Measurements from ENCODE around the gene GAS5.
"Not testable (repeated sequence)": the region's sequence is repeated elsewhere in the genome, so short reads cannot be mapped to it uniquely, and the experiment has no call there.

GAS5 gene

DNA sequence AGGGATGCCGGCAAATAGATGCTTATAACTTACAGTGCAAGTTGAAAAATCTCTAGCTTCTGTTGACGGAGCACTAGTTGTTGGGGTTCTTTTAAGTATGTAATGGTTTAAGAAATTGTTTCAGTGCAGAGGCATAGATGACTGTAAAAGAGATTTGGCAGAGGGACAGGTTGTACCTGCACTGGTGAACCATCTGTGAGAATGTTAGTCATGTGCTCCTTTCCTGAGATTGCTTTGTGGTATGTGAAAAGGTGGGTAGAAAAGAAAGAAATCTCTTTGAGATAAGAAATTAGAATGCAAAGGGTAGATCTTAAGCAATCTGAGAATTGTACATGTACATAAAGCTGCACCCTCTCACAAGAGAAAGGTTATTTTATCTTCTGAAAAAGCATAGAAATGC is 19.8 kb upstream of the GAS5 start:
- Histone ChIP-seq H3K27me3 (ENCODE audit: insufficient read depth, low read length) (no peaks in the 10 kb centered on the region), H3K4me3 (ENCODE audit: low read length) (no peak overlapping the region), H3K4me1 (ENCODE audit: insufficient read depth, low read length) (peaks cover 11% of the 10 kb centered on the region), H3K9me3 (ENCODE audit: low read length) (no peaks in the 10 kb centered on the region), H2AFZ (ENCODE audit: low read depth, low read length) (no peak overlapping the region), H3K36me3 (ENCODE audit: insufficient read depth, low read length) (peaks cover 31% of the 10 kb centered on the region)

GRCh38 chr1:173886746-173887611 is 19.2 kb upstream of the GAS5 start:
- Histone ChIP-seq H3K27me3 (ENCODE audit: insufficient read depth, low read length) (no peaks in the 10 kb centered on the region), H3K36me3 (ENCODE audit: insufficient read depth, low read length) (peaks cover 31% of the 10 kb centered on the region), H3K9me3 (ENCODE audit: low read length) (no peaks in the 10 kb centered on the region), H3K4me3 (ENCODE audit: low read length) (no peak overlapping the region), H3K4me1 (ENCODE audit: insufficient read depth, low read length) (peaks cover 11% of the 10 kb centered on the region), H2AFZ (ENCODE audit: low read depth, low read length) (no peak overlapping the region)

DNA sequence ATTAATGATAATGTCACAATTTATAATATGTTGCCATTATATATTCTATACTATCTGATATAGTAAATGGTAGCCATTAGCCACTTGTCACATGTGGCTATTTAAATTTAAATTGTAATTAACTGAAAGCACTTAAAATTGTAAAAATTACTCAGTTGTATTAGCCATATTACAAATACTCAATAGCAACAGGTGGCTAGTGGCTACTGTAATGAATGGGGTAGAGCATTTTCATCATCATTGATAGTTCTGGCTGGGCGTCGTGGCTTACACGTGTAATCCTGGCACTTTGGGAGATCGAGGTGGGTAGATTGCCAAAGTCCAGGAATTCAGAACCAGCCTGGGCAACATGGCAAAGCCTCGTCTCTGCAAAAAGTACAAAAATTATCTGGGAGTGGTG is 16.9 kb upstream of the GAS5 start:
- peaks cover 11% of the 10 kb centered on the region for H3K4me1 ChIP-seq (ENCODE audit: insufficient read depth, low read length)

DNA sequence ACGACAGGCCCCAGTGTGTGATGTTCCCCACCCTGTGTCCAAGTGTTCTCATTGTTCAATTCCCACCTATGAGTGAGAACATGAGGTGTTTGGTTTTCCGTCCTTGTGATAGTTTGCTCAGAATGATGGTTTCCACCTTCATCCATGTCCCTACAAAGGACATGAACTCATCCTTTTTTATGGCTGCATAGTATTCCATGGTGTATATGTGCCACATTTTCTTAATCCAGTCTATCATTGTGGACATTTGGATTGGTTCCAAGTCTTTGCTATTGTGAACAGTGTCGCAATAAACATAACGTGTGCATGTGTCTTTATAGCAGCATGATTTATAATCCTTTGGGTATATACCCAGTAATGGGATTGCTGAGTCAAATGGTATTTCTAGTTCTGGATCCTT is 13.3 kb upstream of the GAS5 start:
- H3K4me3 ChIP-seq (ENCODE audit: low read length); H3K27me3 ChIP-seq (ENCODE audit: insufficient read depth, low read length); H3K4me1 ChIP-seq (ENCODE audit: insufficient read depth, low read length); H2AFZ ChIP-seq (ENCODE audit: low read depth, low read length); H3K9me3 ChIP-seq (ENCODE audit: low read length): not testable (repeated sequence)
- H3K36me3 ChIP-seq (ENCODE audit: insufficient read depth, low read length) = peaks cover 44% of the 10 kb centered on the region

More for the DNA sequence above, 16.9 kb upstream of the GAS5 start:
- peaks cover 35% of the 10 kb centered on the region for H3K36me3 ChIP-seq (ENCODE audit: insufficient read depth, low read length)
- no peak overlapping the region for H2AFZ ChIP-seq (ENCODE audit: low read depth, low read length)
- H3K9me3 ChIP-seq (ENCODE audit: low read length) = no peaks in the 10 kb centered on the region
- no peak overlapping the region for H3K4me3 ChIP-seq (ENCODE audit: low read length)
- H3K27me3 ChIP-seq (ENCODE audit: insufficient read depth, low read length) = no peaks in the 10 kb centered on the region

GRCh38 chr1:173878251-173878650 is 10.5 kb upstream of the GAS5 start:
- no peaks in the 10 kb centered on the region for H3K9me3 ChIP-seq (ENCODE audit: low read length)
- peaks cover 58% of the 10 kb centered on the region for H3K36me3 ChIP-seq (ENCODE audit: insufficient read depth, low read length)
- H3K27me3 ChIP-seq (ENCODE audit: insufficient read depth, low read length) = no peaks in the 10 kb centered on the region
- no peak overlapping the region for H2AFZ ChIP-seq (ENCODE audit: low read depth, low read length)
- H3K4me3 ChIP-seq (ENCODE audit: low read length) = no peak overlapping the region
- no peaks in the 10 kb centered on the region for H3K4me1 ChIP-seq (ENCODE audit: insufficient read depth, low read length)

GRCh38 chr1:173876732-173877131 is 8.9 kb upstream of the GAS5 start:
- Histone ChIP-seq H2AFZ (ENCODE audit: low read depth, low read length) (no peak overlapping the region), H3K4me3 (ENCODE audit: low read length) (no peak overlapping the region), H3K27me3 (ENCODE audit: insufficient read depth, low read length) (no peaks in the 10 kb centered on the region), H3K4me1 (ENCODE audit: insufficient read depth, low read length) (peaks cover 2% of the 10 kb centered on the region), H3K36me3 (ENCODE audit: insufficient read depth, low read length) (peaks cover 55% of the 10 kb centered on the region), H3K9me3 (ENCODE audit: low read length) (no peaks in the 10 kb centered on the region)

DNA sequence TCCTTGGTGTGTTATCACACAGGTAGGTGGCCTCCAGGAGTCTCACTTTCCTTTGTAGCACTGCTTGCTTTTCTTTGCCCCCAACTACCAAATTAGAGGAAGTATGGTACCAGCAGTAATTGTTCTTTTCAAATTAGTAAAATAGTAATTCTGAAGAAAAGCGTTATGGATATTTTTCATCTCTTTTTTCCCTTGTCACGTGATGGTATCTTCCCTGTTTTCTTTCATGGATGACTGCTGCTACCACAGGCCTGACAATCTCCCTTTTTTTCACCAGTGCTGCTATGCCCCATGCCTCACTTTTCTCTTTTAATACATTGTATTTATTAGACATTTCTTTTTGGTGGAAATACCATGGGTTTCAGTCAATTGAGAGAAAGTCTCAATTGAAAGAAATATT is 3.7 kb upstream of the GAS5 start:
- Histone ChIP-seq H3K9me3 (ENCODE audit: low read length) (no peaks in the 10 kb centered on the region), H3K4me3 (ENCODE audit: low read length) (no peak overlapping the region), H3K27me3 (ENCODE audit: insufficient read depth, low read length) (no peaks in the 10 kb centered on the region), H3K36me3 (ENCODE audit: insufficient read depth, low read length) (peaks cover 46% of the 10 kb centered on the region), H3K4me1 (ENCODE audit: insufficient read depth, low read length) (peaks cover 17% of the 10 kb centered on the region), H2AFZ (ENCODE audit: low read depth, low read length) (no peak overlapping the region)

- Histone ChIP-seq H3K4me3 (ENCODE audit: low read length) (no peak overlapping the region), H3K4me1 (ENCODE audit: insufficient read depth, low read length) (peaks cover 21% of the 10 kb centered on the region), H2AFZ (ENCODE audit: low read depth, low read length) (no peak overlapping the region), H3K9me3 (ENCODE audit: low read length) (no peaks in the 10 kb centered on the region), H3K36me3 (ENCODE audit: insufficient read depth, low read length) (peaks cover 47% of the 10 kb centered on the region), H3K27me3 (ENCODE audit: insufficient read depth, low read length) (no peaks in the 10 kb centered on the region)
These were observed 3.3 kb upstream of the GAS5 start for GRCh38 chr1:173871091-173871490.

- peaks cover 27% of the 10 kb centered on the region for H3K4me1 ChIP-seq (ENCODE audit: insufficient read depth, low read length)
- H3K36me3 ChIP-seq (ENCODE audit: insufficient read depth, low read length) = peaks cover 47% of the 10 kb centered on the region
- H3K9me3 ChIP-seq (ENCODE audit: low read length) = no peaks in the 10 kb centered on the region
- no peak overlapping the region for H2AFZ ChIP-seq (ENCODE audit: low read depth, low read length)
- H3K4me3 ChIP-seq (ENCODE audit: low read length) = no peak overlapping the region
- H3K27me3 ChIP-seq (ENCODE audit: insufficient read depth, low read length) = no peaks in the 10 kb centered on the region
These were observed 2.7 kb upstream of the GAS5 start for GRCh38 chr1:173870252-173871075.

DNA sequence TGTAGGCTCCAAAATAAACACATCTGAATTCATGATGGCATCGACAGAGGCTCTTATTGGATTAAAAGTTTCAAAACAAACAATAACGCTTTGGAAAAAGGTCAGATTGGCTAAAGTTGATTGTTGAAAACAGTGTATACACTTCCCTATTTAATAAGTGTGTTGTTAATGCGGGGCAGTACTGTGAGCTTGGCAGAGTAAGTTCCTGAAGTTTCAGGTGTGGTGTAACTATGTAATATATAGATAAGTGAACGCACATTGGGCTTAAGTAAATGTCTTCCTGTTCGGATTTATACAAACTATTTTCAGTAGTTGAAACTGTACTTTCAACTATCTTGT is 1.2 kb upstream of the GAS5 start:
- Histone ChIP-seq H3K9me3 (ENCODE audit: low read length) (no peaks in the 10 kb centered on the region), H3K36me3 (ENCODE audit: insufficient read depth, low read length) (peaks cover 51% of the 10 kb centered on the region), H3K4me3 (ENCODE audit: low read length) (peak overlapping the region; percentile 78)

GRCh38 chr1:173868266-173869020 is 654 bp upstream of the GAS5 start, which contains the start of gene ZBTB37:
ZBTB37 (plus strand) TSS chr1:173868380; CDS start chr1:173870226, 1,846 bp downstream.
- H2AFZ ChIP-seq (ENCODE audit: low read depth, low read length) = peak within 1 kb of the TSS; percentile 89
- H3K4me3 ChIP-seq (ENCODE audit: low read length) = peak within 1 kb of the TSS; percentile 78
- peaks cover 36% of the 10 kb centered on the region for H3K4me1 ChIP-seq (ENCODE audit: insufficient read depth, low read length)
- peaks cover 55% of the 10 kb centered on the region for H3K36me3 ChIP-seq (ENCODE audit: insufficient read depth, low read length)
- H3K27me3 ChIP-seq (ENCODE audit: insufficient read depth, low read length) = no peaks in the 10 kb centered on the region
- no peaks in the 10 kb centered on the region for H3K9me3 ChIP-seq (ENCODE audit: low read length)

More for the DNA sequence above, 1.2 kb upstream of the GAS5 start:
- Histone ChIP-seq H2AFZ (ENCODE audit: low read depth, low read length) (peak overlapping the region; percentile 89), H3K4me1 (ENCODE audit: insufficient read depth, low read length) (peaks cover 36% of the 10 kb centered on the region), H3K27me3 (ENCODE audit: insufficient read depth, low read length) (no peaks in the 10 kb centered on the region)

- Histone ChIP-seq H3K4me3 (ENCODE audit: low read length) (peak overlapping the region; percentile 78), H3K27me3 (ENCODE audit: insufficient read depth, low read length) (no peaks in the 10 kb centered on the region), H3K4me1 (ENCODE audit: insufficient read depth, low read length) (peaks cover 34% of the 10 kb centered on the region), H3K36me3 (ENCODE audit: insufficient read depth, low read length) (peaks cover 62% of the 10 kb centered on the region), H2AFZ (ENCODE audit: low read depth, low read length) (peak overlapping the region; percentile 0), H3K9me3 (ENCODE audit: low read length) (no peaks in the 10 kb centered on the region)
These were observed 542 bp downstream of the GAS5 start for GRCh38 chr1:173867141-173867752.

Data from neuron (in vitro differentiated cells).